MCF 10A (cell line): ENCODE measurements around the gene GSDMA. TPM values are rescaled to one million over a fixed set of nuclear protein-coding genes. Genes with fewer than 3 reads are reported as not detected.

Experiments used
- BruUV-seq: library from RNA; stranded (reverse); fragments of 400-500 nt; replicated peaks from 2 replicates; lab custom pipeline; 2021; lab: Mats Ljungman, UMichigan
- CTCF ChIA-PET: fragments of 300-600 bp; sonication (Branson Sonifier 250); formaldehyde crosslinking; extraction: SDS; loops from one replicate; lab custom pipeline; 2021; ENCODE audit warnings: antibody characterized with exemption, inconsistent platforms; lab: Yijun Ruan, JAX
- POLR2A ChIA-PET: fragments of 300-600, 350-650 bp; sonication (Branson Sonifier 250); formaldehyde crosslinking; extraction: SDS; loops from one replicate; lab custom pipeline; 2020; ENCODE audit warnings: antibody characterized with exemption, inconsistent platforms; lab: Yijun Ruan, JAX
- DNase-seq: peaks from one replicate; pipeline ENCODE4 v3.0.0-alpha.2; 2018; ENCODE audit not compliant: unreplicated experiment
- H3K27ac Mint-ChIP-seq: one replicate; pipeline ENCODE4 v1.8.0; 2022; ENCODE audit warnings: mild to moderate bottlenecking, low read depth, mixed read lengths; ENCODE audit not compliant: unreplicated experiment
- H3K27me3 Mint-ChIP-seq: one replicate; pipeline ENCODE4 v1.8.0; 2022; ENCODE audit warnings: mixed read lengths; ENCODE audit not compliant: insufficient read depth, unreplicated experiment
- H3K36me3 Mint-ChIP-seq: one replicate; pipeline ENCODE4 v1.8.0; 2022; ENCODE audit warnings: mild to moderate bottlenecking, moderate library complexity, mixed read lengths; ENCODE audit not compliant: insufficient read depth, unreplicated experiment
- H3K4me1 Mint-ChIP-seq: one replicate; pipeline ENCODE4 v1.8.0; 2022; ENCODE audit warnings: mixed read lengths; ENCODE audit not compliant: insufficient read depth, unreplicated experiment
- H3K4me3 Mint-ChIP-seq: one replicate; pipeline ENCODE4 v1.8.0; 2022; ENCODE audit warnings: mild to moderate bottlenecking, moderate library complexity, mixed read lengths; ENCODE audit not compliant: unreplicated experiment
- H3K9me3 Mint-ChIP-seq: one replicate; pipeline ENCODE4 v1.8.0; 2022; ENCODE audit warnings: mixed read lengths; ENCODE audit not compliant: unreplicated experiment
- CTCF ChIP-seq: fragments of 200-600 bp; IDR thresholded peaks from one replicate; pipeline ENCODE4 v1.8.0; 2022; ENCODE audit warnings: antibody characterized with exemption, mild to moderate bottlenecking; ENCODE audit not compliant: unreplicated experiment
- intact Hi-C: fragments of 100-400 bp; cut with micrococcal nuclease; formaldehyde crosslinking; loops from 2 replicates; pipeline ENCODE4 v1.14.1; 2022
- total RNA-seq: library from RNA; stranded (reverse); gene quantifications from 2 replicates; pipeline ENCODE4 v1.2.3, GENCODE V29; 2022

The GSDMA gene
- total RNA-seq, 1 experiment from 2014 or later = 0.77 TPM

DNA sequence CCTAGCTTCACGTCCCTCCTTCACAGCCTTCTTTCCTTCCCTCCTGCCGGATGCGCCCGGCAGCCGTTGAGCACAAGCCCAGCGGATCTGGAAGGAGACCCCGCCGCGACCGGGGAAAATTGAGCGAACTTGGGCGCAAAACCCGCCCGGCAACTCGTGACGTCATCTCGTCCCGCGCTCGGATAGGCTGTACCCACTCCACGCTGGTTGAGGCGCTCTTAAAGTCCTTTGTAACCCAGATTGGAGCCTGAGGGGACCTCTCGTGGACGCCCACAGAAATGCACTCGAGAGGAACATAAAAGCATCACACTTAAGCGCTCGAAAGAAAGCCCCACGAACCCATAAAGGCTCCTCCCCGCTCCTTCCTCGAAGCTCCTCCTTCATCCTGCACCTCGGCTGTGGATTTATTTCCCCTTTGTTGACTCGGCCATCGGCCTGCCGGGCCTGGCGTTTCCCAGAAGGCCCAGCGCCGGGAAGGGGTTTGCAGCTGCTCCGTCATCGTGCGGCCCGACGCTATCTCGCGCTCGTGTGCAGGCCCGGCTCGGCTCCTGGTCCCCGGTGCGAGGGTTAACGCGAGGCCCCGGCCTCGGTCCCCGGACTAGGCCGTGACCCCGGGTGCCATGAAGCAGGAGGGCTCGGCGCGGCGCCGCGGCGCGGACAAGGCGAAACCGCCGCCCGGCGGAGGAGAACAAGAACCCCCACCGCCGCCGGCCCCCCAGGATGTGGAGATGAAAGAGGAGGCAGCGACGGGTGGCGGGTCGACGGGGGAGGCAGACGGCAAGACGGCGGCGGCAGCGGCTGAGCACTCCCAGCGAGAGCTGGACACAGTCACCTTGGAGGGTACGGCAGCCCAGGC, 17.8 kb downstream of the GSDMA start, which contains the start of gene PSMD3:
Gene PSMD3, plus strand, starts transcription at position 457 of the 856 bp plus-strand sequence. Its CDS starts 164 bp downstream, at position 621.
- peaks cover 29% of the 10 kb centered on the region for H3K36me3 Mint-ChIP-seq
- TF ChIP-seq CTCF = peak; percentile 50
- no peaks in the 10 kb centered on the region for H3K9me3 Mint-ChIP-seq
- intact Hi-C loops = loop anchor here (1.0 to 2.0 kb wide), 7 partner anchors 21 to 358 kb away; no protein-coding TSS in a partner anchor
- H3K4me3 Mint-ChIP-seq = peak within 1 kb of the TSS; percentile 96
- H3K27me3 Mint-ChIP-seq = no peaks in the 10 kb centered on the region
- H3K27ac Mint-ChIP-seq = peak within 1 kb of the TSS; percentile 98
- CTCF ChIA-PET = interaction anchor here (0.6 to 5.8 kb wide), 19 partner anchors 9 to 358 kb away, joined by 3 to 69 read pairs (median 4); partner anchors contain the start of gene GSDMA
- H3K4me1 Mint-ChIP-seq = peaks cover 26% of the 10 kb centered on the region
- peak; percentile 99 for DNase-seq
- POLR2A ChIA-PET = interaction anchor here (0.5 to 4.9 kb wide), 46 partner anchors 11 to 1806 kb away, joined by 3 to 48 read pairs (median 4); partner anchors contain the start of genes CSF3, ERBB2, GSDMA and JUP
- no TSS peak for BruUV-seq

DNA sequence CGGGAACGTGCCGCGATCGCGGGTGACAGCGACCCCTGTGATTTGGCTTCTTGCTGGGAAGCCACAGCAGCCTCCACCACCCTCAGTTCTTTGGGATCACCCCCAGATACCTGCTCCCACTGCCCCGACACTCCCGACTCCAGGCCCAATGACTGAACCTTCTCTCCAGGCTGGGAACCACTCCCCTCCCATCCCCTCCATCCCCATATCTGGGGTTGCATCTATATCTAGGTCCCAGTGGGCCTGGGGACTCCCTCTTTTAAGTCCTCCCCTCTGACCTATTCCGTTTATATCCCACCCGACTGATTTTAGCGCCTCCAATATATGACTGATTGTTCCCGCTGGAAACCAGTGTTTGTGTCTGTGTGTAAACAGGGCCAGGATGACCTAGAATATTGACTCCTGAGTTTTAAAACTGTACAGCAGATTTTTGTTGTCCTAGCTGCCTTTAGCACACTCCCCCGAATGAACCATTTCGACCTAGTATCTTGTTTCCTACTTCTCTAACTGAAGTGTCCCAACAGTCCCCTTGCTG, 18.5 kb downstream of the GSDMA start:
- Mint-ChIP-seq H3K27ac (peak overlapping the region; percentile 98), H3K4me1 (peaks cover 26% of the 10 kb centered on the region), H3K27me3 (no peaks in the 10 kb centered on the region), H3K4me3 (peak overlapping the region; percentile 96), H3K9me3 (no peaks in the 10 kb centered on the region), H3K36me3 (peaks cover 36% of the 10 kb centered on the region)
- no peak for TF ChIP-seq CTCF
- POLR2A ChIA-PET = interaction anchor here (0.6 to 4.9 kb wide), 31 partner anchors 12 to 1805 kb away, joined by 3 to 48 read pairs (median 5); partner anchors contain the start of genes CASC3, ERBB2, GSDMA and JUP
- intact Hi-C loops = loop anchor here (2.0 kb wide), 2 partner anchors 40 to 358 kb away; no protein-coding TSS in a partner anchor
- no peak for DNase-seq
- CTCF ChIA-PET = interaction anchor here (0.7 to 5.8 kb wide), 14 partner anchors 10 to 1158 kb away, joined by 3 to 69 read pairs (median 4); partner anchors contain the start of gene GSDMA
- BruUV-seq = no TSS peak

- Mint-ChIP-seq H3K9me3 (no peaks in the 10 kb centered on the region), H3K4me1 (peaks cover 26% of the 10 kb centered on the region), H3K36me3 (peaks cover 42% of the 10 kb centered on the region), H3K4me3 (peak overlapping the region; percentile 96), H3K27ac (peak overlapping the region; percentile 98), H3K27me3 (no peaks in the 10 kb centered on the region)
- POLR2A ChIA-PET = interaction anchor here (0.5 to 4.9 kb wide), 19 partner anchors 11 to 1259 kb away, joined by 3 to 48 read pairs (median 4); partner anchors contain the start of genes CASC3, ERBB2, FBXL20 and MED24
- no TSS peak for BruUV-seq
- intact Hi-C loops = loop anchor here (2.0 kb wide), 2 partner anchors 39 to 359 kb away; no protein-coding TSS in a partner anchor
- no peak for DNase-seq
- CTCF ChIA-PET = interaction anchor here (1.0 to 5.8 kb wide), 4 partner anchors 24 to 1159 kb away, joined by 3 to 69 read pairs (median 4); no protein-coding TSS in a partner anchor
- TF ChIP-seq CTCF = no peak
Observed at GRCh38 chr17:39981766-39982375, 19.1 kb downstream of the GSDMA start.
